Tibial nerve (tissue), 4 donors: ENCODE results near the gene GALNT4. TPM values are rescaled to one million over a fixed set of nuclear protein-coding genes. Genes with fewer than 3 reads are reported as not detected.

Experiments used
- DNase-seq, 2 donors: peaks; one replicate each; pipeline ENCODE4 v3.0.0-alpha.2; 2019; ENCODE audit warnings: low spot score in 2 of 2
- H3K27ac ChIP-seq, 4 donors: fragments of 200-600 bp; sonication (generic) in 3 of 4; one replicate each; pipeline ENCODE4 v1.5.1; 2017 to 2019; ENCODE audit warnings: mild to moderate bottlenecking in 1 of 4
- H3K27me3 ChIP-seq, 2 donors: fragments of 200-600 bp; sonication (generic) in 1 of 2; one replicate each; pipeline versions ENCODE4 v1.5.1 to v1.6.0; 2017 to 2019
- H3K36me3 ChIP-seq, 3 donors: fragments of 200-600 bp; sonication (generic); one replicate each; pipeline ENCODE4 v1.5.1; 2018 to 2019
- H3K4me1 ChIP-seq, 4 donors: fragments of 200-600 bp; sonication (generic) in 3 of 4; one replicate each; pipeline ENCODE4 v1.5.1; 2017 to 2019
- H3K4me3 ChIP-seq, 4 donors: fragments of 200-600 bp; sonication (generic) in 3 of 4; one replicate each; pipeline ENCODE4 v1.5.1; 2017 to 2019; ENCODE audit warnings: mild to moderate bottlenecking in 1 of 4, moderate library complexity in 1 of 4
- H3K9me3 ChIP-seq, 4 donors: fragments of 200-600 bp; sonication (generic) in 3 of 4; one replicate each; pipeline ENCODE4 v1.5.1; 2017 to 2019
- CTCF ChIP-seq, 5 experiments: fragments of 200-600 bp in 3 of 5; fragments of 450-650 bp in 2 of 5; sonication (generic) in 3 of 5; IDR thresholded peaks; one replicate each; pipeline ENCODE4 v1.5.1; 2016 to 2019; ENCODE audit warnings: antibody characterized with exemption in 5 of 5, mild to moderate bottlenecking in 3 of 5, moderate library complexity in 2 of 5
- EP300 ChIP-seq, 2 donors: sonication (generic); formaldehyde crosslinking; IDR thresholded peaks; one replicate each; pipeline ENCODE4 v1.6.1; 2017; ENCODE audit warnings: antibody characterized with exemption in 2 of 2, mild to moderate bottlenecking in 1 of 2
- POLR2A ChIP-seq, 2 donors: fragments of 450-650 bp; IDR thresholded peaks; one replicate each; pipeline ENCODE4 v1.6.1; 2017; ENCODE audit warnings: antibody characterized with exemption in 2 of 2, mild to moderate bottlenecking in 2 of 2, moderate library complexity in 2 of 2
- WGBS, 2 donors: methylation state at CpG; one replicate each; pipeline ENCODE4 v1.1.5; 2018; 5-methylcytosine and 5-hydroxymethylcytosine counted together
- small RNA-seq: library from RNA; depleted of rRNA; stranded (forward); fragments of <200 nt; gene quantifications from one replicate; pipeline ENCODE3, GENCODE V24; 2016
- total RNA-seq, 4 donors: library from RNA; depleted of rRNA; stranded (reverse); fragments of >200 nt; gene quantifications; one replicate each; pipeline ENCODE4 v1.1.0, GENCODE V29; 2016

GALNT4 gene
- total RNA-seq, 4 donors from 2014 or later = 2.7 to 5.9 (median 5.0) TPM

- Histone ChIP-seq H3K27ac (no peak overlapping the region), H3K27me3 (no peaks in the 10 kb centered on the region), H3K9me3 (no peaks in the 10 kb centered on the region), H3K36me3 (no peaks in the 10 kb centered on the region), H3K4me1 (peaks cover 0 to 12% (median 0%) of the 10 kb centered on the region in 4 donors), H3K4me3 (no peak overlapping the region)
- TF ChIP-seq POLR2A (IDR thresholded peaks at IDR 0.05) (no peak), EP300 (IDR thresholded peaks at IDR 0.05) (no peak), CTCF (IDR thresholded peaks at IDR 0.05) (no peak)
- no peak for DNase-seq
- 68 to 73% methylated on average over 4 of the region's 4 CpGs for WGBS, 2 donors
Observed at GRCh38 chr12:89476904-89477595, 47.5 kb downstream of the GALNT4 start.

- DNase-seq = no peak
- WGBS, 2 donors = 89 to 90% methylated on average over 3 of the region's 3 CpGs
- no peak overlapping the region for H3K27ac ChIP-seq
Observed at GRCh38 chr12:89476232-89476631, 48.4 kb downstream of the GALNT4 start.

GRCh38 chr12:89475203-89475990 is 49.2 kb downstream of the GALNT4 start:
- H3K36me3 ChIP-seq = no peaks in the 10 kb centered on the region
- H3K27me3 ChIP-seq = no peaks in the 10 kb centered on the region
- peaks cover 0 to 12% (median 0%) of the 10 kb centered on the region in 4 donors for H3K4me1 ChIP-seq
- H3K27ac ChIP-seq = no peak overlapping the region
- H3K9me3 ChIP-seq = no peaks in the 10 kb centered on the region
- 83 to 89% methylated on average over 6 of the region's 6 CpGs for WGBS, 2 donors
- TF ChIP-seq CTCF (IDR thresholded peaks at IDR 0.05) (no peak), EP300 (IDR thresholded peaks at IDR 0.05) (no peak), POLR2A (IDR thresholded peaks at IDR 0.05) (no peak)
- no peak for DNase-seq
- no peak overlapping the region for H3K4me3 ChIP-seq

More at GRCh38 chr12:89476232-89476631, 48.4 kb downstream of the GALNT4 start:
- H3K27me3 ChIP-seq = no peaks in the 10 kb centered on the region
- H3K36me3 ChIP-seq = no peaks in the 10 kb centered on the region
- TF ChIP-seq POLR2A (IDR thresholded peaks at IDR 0.05) (no peak), CTCF (IDR thresholded peaks at IDR 0.05) (no peak), EP300 (IDR thresholded peaks at IDR 0.05) (no peak)
- no peaks in the 10 kb centered on the region for H3K9me3 ChIP-seq
- H3K4me1 ChIP-seq = peaks cover 0 to 12% (median 0%) of the 10 kb centered on the region in 4 donors
- H3K4me3 ChIP-seq = no peak overlapping the region

- Histone ChIP-seq H3K36me3 (peaks cover 0 to 4% (median 0%) of the 10 kb centered on the region in 3 donors), H3K4me3 (no peak overlapping the region), H3K9me3 (no peaks in the 10 kb centered on the region), H3K4me1 (peaks cover 0 to 12% (median 0%) of the 10 kb centered on the region in 4 donors), H3K27ac (no peak overlapping the region), H3K27me3 (no peaks in the 10 kb centered on the region)
- WGBS, 2 donors = 33 to 38% methylated on average over 1 of the region's 1 CpG
- DNase-seq = no peak
- no peak for TF ChIP-seq CTCF (IDR thresholded peaks at IDR 0.05)
- no peak for TF ChIP-seq POLR2A (IDR thresholded peaks at IDR 0.05)
Observed at GRCh38 chr12:89474615-89475014, 50.0 kb downstream of the GALNT4 start.

Small RNAs within 50 kb of the gene (small RNA-seq; reads per million reads assigned to genes)
- not detected for gene AC025034.2
- gene POC1B-GALNT4 = not detected

Other genes with a start within 250 kb of the GALNT4 start
- 10 to 100 TPM; 66.5 to 85.2 (median 72.8) TPM for gene DUSP6, start 172.3 kb downstream of the GALNT4 start, total RNA-seq
- gene POC1B, start 1.3 kb upstream of the GALNT4 start, total RNA-seq = 10 to 100 TPM; 22.7 to 38.7 (median 25.1) TPM
- gene ATP2B1, start 184.0 kb upstream of the GALNT4 start, total RNA-seq = 10 to 100 TPM; 21.9 to 47.7 (median 42.1) TPM